Activated T-helper 9 cell treated with anti-CD3 and anti-CD28 coated beads, Interleukin-2, amount 50 U/mL, for 16 hours (primary cell): ENCODE measurements around the gene NUDT3.
"Not testable (repeated sequence)": the region's sequence is repeated elsewhere in the genome, so short reads cannot be mapped to it uniquely, and the experiment has no call there.

ENCODE experiments used
- DNase-seq: peaks from one replicate; pipeline ENCODE4 v3.0.0-alpha.2; 2020; ENCODE audit warnings: low read depth

Gene NUDT3

DNA sequence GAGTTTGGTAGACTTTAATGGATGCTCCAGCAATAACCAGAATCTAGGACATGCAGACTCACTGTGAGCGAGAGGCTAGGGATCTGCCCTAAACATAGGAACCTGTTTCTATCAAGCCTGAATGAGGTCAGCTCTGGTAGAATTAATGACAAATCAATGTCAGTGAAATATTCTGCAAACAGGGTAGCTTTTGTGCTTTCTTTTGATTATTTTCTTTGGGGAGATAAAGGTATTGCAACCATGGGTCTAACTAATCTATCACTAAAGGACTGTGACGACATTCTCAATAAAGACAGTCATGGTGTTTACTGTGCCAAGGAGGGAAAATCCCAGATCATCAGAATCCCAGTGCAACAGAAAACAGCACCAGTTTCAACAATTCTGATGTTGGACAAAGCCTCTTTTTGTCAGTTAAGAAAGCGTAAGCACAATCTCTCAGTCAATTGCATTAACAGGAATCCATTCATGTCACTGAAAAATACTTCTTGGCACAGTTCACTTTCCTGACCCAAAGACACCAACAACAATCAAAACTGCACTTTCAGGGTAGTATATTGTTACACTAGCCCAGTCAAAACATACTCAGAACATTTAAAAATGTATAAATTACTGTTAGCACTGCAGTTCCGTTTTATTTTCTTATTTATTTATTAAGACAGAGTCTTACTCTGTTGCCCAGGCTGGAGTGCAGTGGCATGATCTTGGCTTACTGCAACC lies 106.9 kb downstream of the NUDT3 start:
- no peak for DNase-seq

DNA sequence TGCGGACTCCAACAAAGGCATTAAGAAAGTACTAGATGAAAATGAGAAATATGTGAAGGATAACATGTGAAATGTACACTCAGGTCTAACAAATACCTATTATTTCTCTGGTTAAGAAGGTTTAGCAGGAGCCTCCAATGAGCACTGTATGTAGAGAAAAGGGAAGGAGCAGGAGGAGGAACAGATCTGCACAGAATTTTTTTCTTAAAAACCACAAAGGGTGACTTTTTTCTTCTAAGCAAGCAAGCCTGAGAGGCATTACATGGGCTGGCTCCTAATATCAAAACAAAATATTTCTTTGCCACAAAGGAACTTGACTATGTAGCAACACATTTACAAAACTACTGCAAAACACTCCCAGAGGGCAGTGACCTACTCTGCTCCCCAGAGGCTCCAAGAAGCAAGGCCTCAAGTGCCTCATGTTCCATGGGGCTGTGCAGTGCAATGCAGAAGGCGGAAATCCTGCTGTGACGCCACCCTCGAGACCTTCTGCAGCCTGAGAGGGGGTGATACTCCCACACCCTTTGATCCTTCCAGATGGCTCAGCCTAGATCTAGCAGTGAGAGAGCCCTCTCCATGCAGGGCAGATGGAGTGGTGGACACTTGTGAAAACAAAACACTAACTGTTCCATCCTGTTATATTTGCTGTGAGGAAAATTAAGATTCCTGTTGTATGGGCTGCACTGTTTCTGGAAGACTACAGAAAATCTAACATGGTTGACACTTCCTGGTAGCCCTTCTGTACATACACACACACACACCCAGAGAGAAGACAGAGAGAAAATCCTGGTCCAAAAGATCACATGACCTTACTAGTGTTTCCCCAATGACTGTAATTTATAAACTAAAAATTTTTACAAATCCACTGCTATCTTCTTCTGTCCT lies 107.7 kb downstream of the NUDT3 start:
- DNase-seq: no peak

DNA sequence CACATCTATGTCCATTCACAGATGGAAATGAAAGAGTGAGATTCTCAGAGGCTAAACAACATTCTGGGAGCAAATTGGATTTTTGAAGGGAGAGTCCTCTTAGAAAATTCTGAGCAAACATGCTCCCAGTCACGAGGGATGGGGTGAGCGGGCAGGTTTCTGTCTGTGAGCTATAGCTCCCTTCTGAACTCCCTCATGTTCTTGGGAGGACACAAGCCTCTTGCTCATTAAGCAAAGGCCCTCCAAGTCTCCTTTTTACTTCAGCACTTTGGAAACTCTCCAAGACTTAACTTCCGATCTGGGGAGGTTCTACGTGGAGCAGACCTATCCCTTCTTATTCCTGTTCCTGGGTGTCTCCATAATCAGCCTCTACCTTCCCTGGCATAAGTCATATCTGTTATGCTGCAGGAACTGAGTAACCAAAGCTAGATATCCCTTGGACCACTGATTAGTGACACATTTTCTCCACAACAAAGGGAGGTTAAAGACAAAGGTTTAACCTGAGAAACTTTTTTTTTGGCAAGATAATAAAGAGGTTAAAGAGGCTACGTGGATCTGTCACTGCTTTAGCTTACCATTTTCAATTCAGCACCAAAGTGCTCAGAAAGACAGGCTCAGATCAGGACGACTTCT lies 110.7 kb downstream of the NUDT3 start:
- no peak for DNase-seq

DNA sequence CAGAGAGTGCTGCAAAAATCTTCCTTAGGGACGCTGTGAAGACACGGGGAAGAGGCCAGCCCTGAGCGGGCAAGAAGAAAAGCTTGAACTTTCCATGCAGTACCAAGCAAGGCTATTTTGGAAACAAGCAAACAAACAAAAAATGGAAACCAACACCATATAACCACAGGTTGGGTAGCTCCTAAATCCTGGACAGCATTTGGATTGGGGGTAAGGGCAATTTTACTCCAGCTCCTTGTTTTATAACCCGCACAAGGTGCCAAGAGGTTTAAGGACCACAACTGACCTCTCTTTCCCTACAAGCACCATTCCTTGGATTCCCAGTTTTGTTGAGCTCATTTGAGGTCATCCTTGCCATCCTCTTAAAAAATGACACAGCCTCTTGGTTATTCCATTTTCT lies 112.3 kb downstream of the NUDT3 start:
- no peak for DNase-seq

DNA sequence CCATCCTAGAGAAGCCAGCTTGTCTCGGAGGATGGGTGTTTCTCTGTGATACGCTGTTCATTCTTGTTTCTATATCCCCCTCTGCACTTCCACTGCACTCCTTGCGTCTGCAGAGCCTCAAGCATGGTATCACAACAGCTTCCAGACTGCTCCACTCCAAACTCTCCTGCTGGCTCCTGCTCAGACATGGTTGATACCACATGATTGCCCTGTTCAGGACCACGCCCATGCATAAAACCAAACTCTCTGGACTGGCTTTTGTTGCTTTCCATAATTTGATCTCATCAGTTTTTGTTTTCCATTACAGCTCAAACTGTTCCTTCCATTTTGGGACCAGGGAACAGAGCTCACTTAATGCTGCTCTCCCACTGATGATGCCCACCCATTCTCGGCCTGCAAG lies 113.6 kb downstream of the NUDT3 start:
- DNase-seq: no peak

DNA sequence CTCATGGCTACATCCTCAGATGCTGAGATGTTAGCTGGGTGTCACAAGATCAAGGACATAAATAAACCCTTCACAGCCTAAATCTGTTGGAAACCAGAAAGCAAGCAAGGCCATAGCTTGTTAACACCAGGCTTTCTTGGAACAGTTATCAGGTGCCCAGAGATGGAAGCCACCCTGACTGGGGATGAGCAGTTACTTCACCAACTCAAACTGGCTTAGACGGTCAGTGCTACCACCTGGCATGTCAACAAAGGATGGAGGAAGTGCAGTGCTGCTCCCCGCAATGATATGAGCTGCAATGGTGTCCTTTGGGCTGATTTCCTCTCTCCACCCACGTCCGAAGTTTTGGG lies 114.7 kb downstream of the NUDT3 start:
- no peak for DNase-seq

DNA sequence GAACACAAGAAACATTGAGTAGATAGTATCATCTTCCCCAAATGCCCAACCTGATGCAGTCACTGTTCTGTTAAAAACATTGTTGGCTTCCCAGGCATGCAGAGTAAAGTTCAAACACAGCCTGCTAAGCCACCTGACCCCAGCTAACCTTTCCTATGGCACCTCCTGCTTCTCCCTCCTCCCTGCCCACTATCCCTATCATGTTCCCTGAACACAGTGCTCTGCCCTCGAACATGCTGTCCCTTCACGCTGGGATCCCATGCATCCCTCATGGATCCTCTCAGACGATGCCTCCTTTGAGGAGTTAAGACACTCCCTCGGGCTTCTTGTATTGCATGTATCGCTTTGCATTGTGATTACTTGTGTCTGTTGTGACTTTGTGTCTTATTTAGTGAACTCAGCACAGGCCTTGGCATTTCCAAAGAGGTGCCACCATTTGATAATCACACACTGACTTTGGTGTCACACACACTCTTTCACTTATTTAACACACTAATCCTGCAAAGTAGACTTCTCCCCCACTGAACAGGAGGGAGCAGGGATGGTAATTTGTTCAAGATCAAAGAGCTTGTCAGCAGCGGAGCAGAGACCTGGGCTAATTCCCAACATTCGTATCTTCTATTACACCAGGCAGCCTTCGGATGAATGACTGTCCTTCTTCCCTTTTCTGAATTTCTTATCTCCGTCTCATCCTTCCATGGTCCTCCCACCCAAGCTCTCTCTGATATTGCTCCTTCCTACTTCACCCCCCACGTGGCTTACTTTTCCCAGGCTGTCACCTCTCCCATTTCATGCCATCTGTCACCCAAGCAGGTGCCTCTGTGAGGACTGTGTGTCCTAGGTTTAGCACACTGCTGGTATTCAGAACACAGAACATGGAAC lies 115.3 kb downstream of the NUDT3 start:
- no peak for DNase-seq

DNA sequence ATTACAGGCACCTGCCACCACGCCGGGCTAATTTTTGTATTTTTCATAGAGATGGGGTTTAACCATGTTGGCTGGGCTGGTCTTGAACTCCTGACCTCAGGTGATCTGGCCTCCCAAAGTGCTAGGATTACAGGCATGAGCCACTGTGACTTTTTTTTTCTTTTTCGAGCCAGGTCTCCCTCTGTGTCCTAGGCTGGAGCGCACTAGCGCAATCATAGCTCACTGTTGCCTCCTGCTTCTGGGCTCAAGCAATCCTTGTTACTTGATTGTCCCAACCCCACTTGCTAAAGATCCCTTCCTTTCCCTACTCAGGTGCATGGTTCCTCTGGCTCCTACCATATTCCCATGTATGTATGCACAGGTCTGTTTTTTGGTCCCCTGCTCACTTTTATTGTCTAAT lies 116.3 kb downstream of the NUDT3 start:
- DNase-seq: no peak

DNA sequence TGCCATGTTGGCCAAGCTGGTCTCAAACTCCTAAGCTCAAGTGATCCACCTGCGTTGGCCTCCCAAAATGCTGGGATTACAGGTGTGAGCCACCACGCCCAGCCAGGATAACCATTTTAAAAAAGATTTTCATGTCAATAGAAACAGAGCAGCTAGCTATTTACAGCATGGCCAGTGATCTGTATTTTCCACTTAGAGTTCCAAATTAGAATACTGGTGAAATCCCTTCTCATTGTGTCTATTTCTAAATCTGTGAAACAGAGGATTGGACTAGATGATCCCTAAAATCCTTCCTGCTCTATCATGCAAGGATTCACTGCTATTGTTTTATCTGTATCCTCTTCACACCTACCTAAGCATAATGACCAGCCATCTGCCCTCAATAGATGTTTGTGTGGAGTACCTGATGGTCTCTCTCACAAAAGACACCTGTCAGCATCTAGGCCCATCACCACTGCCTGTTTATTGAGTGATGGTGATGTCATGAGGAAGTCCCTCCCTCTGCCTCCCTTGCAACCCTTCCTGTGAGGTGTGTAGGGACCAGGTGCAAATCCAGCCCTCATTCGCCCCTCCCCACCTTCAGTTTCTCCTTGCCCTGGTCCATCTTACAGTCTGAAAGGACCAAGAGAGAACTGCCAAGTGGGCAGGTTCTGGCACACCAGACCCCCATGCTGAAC lies 117.2 kb downstream of the NUDT3 start:
- no peak for DNase-seq

DNA sequence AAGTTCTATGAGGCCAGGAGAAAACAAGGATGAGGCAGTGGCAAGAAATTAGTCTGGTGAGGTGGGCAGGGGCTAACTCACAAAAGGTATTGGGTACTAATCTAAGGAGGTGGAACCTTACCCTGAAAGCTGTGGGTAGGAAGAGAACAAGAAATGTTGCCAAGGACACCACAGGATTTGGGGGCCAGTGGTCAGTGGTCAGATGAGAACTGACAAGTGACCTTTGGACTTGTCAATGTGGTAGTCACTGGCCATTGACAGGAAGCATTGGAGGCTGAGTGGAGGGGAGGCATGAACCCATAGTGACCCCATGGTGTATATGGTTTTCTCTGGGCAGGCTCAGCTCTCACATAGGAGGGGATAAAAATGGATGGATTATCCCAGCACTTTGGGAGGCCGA lies 118.3 kb downstream of the NUDT3 start:
- no peak for DNase-seq

DNA sequence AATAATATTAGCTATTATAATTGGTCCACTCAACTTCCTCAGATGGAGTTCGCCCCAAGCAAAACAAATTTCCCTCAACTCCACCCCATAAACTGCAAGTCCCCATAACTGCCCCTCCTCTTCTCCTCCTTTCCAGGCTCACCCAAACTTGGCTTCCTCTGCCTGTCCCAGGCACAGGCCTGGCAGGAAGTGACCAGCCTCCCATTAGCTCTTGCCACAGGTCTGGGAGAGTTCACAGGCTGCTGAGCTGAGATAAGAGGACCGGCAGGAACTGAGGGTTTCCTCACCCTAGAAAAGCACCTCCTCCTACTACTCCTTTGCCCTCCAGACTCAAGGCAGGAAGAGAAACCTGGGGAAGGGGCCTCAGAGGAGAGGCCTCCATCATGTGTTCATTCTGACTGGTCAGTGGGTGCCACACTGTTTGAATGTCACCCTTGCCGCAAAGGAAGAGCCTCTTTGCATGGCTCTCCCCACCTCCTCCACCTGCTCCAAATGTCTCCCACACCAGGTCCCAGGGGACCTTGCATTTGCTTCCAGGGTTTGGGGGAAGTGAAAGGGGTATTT lies 119.1 kb downstream of the NUDT3 start:
- no peak for DNase-seq

DNA sequence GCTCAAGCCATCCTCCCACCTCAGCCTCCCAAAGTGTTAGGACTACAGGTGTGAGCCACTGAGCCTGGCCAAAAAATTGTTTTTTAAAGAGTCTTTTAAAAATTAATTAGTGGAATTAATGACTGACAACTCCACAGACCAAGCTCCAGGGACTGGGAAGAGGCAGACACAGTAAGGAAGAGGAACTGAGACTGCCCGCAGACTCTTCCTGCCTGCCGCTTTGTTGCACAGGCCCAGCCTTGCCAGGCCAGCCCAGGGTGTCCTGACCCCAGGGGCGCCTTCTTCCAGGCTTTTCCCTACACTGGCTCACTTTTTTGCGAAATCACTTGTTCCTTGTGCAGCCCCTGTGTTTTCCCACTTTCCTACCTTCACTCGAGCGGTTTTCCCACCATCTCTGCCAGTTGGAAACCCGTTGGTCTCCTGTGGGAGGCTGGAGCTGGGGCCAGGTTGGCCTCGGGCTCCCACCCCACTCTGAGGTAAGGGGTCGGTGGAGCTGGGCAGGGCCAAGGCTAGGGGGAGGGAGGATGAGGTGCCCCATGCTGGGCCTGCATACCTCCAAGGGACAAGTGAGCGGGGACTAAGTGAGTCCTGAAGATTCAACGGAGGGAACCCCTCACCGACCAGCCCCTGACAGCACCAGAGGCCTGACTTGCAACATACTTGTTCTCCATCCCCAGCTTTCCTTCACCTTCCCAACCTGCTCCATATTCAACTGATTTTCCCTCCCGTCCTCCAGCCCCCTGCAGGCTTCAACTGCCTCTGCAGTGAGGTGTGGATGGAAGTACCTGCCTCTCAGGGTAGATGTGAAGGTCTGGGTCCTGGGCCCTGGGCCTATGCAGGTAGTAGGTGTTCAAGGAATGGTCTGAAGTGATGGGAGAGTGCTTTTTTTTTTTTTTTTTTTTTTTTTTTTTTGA lies 120.2 kb downstream of the NUDT3 start:
- DNase-seq: no peak

DNA sequence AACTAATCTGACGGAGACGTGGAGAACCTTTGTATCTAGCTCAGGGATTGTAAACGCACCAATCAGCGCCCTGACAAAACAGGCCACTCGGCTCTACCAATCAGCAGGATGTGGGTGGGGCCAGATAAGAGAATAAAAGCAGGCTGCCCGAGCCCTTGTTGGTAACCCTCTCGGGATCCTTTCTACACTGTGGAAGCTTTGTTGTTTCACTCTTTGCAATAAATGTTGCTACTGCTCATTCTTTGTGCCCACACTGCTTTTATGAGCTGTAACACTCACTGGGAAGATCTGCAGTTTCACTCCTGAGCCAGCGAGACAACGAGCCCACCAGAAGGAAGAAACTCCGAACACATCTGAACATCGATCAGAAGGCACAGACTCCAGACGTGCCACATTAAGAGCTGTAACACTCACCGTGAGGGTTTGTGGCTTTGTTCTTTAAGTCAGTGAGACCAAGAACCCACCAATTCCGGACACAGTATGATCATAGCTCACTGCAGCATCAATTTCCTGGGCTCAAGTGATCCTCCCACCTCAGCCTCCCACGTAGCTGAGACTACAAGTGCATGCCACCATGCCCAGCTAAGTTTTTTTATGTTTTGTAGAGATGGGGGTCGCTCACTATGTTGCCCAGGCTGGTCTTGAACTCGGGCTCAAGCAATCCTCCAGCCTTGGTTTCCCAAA lies 122.7 kb downstream of the NUDT3 start:
- not testable (repeated sequence) for DNase-seq

DNA sequence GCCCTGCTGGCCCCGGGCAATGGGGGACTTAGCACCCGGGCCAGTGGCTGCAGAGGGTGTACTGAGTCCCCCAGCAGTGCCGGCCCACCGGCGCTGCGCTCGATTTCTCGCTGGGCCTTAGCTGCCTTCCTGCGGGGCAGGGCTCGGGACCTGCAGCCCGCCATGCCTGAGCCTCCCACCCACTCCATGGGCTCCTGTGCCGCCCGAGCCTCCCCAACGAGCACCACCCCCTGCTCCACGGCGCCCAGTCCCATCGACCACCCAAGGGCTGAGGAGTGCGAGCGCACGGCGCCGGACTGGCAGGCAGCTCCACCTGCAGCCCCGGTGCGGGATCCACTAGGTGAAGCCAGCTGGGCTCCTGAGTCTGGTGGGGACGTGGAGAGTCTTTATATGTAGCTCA lies 123.3 kb downstream of the NUDT3 start:
- not testable (repeated sequence) for DNase-seq

DNA sequence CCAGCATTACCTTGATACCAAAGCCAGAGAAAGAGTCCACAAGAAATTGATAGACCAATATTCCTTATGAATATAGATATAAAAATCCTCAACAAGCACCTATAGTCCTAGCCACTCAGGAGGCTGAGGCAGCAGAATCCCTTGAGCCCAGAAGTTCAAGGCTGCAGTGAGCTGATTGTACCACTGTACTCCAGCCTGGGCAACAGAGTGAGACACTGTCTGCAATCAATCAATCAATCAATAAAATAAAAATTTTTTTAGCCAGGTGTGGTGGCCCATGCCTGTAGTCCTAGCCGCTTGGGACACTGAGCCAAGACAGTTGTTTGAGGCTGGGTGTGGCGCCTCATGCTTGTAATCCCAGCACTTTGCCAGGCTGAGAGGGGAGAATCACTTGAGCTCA lies 124.7 kb downstream of the NUDT3 start:
- no peak for DNase-seq

DNA sequence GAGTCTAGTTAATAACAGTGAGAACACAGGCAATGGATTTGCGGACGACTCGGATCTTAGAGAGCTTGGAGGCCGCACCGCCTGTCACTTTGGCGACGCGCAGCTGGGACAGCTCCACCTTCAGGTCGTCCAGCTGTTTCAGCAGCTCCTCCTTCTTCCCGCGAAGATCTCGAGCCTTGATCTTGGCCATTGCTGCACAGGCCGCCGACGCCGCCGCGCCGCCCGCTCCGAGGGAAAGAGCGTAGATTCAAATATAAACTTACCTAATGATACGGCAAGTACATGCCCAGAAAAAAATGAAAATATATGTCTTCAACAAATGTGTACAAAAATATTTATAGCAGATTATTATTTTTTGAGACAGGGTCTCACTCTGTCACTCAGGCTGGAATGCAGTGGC lies 129.0 kb downstream of the NUDT3 start:
- not testable (repeated sequence) for DNase-seq

DNA sequence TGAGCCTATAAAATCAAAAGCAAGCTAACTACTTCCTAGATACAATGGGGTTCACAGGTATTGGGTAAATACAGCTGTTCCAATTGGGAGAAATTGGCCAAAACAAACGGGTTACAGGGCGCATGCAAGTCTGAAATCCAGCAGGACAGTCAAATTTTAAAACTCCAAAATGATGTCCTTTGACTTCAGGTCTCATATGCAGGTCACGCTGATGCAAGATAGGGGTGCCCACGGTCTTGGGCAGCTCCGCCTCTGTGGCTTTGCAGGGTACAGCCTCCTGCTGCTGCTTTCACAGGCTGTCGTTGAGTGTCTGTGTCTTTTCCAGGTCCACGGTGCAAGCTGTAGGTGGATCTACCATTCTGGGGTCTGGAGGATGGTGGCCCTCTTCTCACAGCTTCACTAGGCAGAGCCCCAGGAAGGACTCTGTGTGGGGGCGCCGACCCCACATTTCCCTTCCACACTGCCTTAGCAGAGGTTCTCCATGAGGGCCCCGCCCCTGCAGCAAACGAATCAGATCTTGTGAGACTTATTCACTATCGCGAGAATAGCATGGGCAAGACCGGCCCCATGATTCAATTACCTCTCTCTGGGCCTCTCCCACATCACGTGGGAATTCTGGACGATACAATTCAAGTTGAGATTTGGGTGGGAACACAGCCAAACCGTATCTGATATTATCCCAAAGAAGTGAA lies 131.7 kb downstream of the NUDT3 start:
- no peak for DNase-seq

DNA sequence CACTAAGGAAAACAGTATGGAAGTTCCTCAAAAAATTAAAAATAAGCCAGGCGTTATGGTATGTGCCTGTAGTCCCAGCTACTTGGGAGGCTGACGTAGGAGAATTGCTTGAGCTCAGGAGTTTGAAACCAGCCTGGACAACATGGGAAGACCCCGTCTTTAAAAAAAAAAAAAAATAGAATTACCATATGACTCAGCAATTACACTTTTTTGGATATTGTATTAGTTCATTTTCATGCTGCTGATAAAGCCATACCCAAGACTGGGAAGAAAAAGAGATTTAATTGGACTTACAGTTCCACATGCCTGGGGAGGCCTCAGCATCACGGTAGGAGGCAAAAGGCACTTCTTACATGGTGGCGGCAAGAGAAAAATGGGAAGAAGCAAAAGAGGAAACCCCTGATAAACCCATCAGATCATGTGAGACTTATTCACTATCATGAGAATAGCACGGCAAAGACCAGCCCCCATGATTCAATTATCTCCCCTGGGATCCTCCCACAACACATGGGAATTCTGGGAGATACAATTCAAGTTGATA lies 132.9 kb downstream of the NUDT3 start:
- DNase-seq: no peak

DNA sequence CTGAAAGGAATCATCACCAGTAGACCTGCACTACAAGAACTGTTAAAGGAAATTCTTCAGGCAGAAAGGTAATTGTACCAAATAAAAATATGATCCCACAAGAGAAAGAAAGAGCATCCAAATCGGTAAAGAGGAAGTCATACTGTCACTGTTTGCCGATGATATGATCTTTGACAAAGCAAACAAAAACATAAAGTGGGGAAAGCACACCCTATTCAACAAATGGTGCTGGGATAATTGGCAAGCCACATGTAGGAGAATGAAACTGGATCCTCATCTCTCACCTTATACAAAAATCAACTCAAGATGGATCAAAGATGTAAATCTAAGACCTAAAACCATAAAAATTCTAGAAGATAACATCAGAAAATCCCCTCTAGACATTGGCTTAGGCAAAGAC lies 140.1 kb downstream of the NUDT3 start:
- not testable (repeated sequence) for DNase-seq
